GM18951 (cell line): ENCODE results near the gene KPRP.
A peak's percentile ranks its signal among the peaks of the same experiment; 100 is the strongest.

Experiments used
- POLR2A ChIP-seq: IDR thresholded peaks from 4 replicates; pipeline ENCODE4 v1.6.1; 2011; ENCODE audit warnings: mild to moderate bottlenecking; ENCODE audit not compliant: insufficient read length, insufficient read depth; ENCODE audit errors: extremely low read depth
- in situ Hi-C: fragments of 300-500 bp; cut with MboI; formaldehyde crosslinking; loops from one replicate; pipeline ENCODE4 v1.12.0; 2022; ENCODE audit warnings: low sequenced_read_pairs, mixed read lengths, inconsistent platforms; ENCODE audit not compliant: unreplicated experiment

KPRP gene

GRCh38 chr1:152758636-152759035 is 811 bp downstream of the KPRP start:
- in situ Hi-C loops = no loop called here
- TF ChIP-seq POLR2A = no peak

DNA sequence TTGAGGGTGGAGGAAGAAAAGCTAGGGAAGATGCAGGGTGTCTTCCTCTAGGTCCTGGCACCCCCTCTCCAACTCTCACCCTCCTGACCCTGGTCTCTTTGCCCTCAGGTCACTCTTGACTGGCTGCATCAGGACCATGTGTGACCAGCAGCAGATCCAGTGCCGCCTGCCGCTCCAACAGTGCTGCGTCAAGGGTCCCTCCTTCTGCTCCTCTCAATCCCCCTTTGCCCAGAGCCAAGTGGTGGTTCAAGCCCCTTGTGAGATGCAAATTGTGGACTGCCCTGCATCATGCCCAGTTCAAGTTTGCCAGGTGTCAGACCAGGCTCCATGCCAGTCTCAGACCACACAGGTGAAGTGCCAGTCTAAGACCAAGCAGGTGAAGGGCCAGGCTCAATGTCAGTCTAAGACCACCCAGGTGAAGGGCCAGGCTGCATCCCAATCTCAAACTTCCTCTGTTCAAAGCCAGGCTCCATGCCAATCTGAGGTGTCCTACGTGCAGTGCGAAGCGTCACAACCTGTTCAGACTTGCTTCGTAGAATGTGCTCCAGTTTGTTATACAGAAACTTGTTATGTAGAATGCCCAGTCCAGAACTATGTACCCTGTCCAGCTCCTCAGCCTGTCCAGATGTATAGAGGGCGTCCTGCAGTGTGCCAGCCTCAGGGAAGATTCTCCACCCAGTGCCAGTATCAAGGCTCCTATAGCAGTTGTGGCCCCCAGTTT is 1.8 kb downstream of the KPRP start:
- TF ChIP-seq POLR2A = no peak
- in situ Hi-C loops = no loop called here

- TF ChIP-seq POLR2A = no peak
- in situ Hi-C loops = no loop called here
Observed at GRCh38 chr1:152760551-152761190, 2.8 kb downstream of the KPRP start.

GRCh38 chr1:152761609-152762213 is 3.9 kb downstream of the KPRP start:
- in situ Hi-C loops = no loop called here
- no peak for TF ChIP-seq POLR2A

GRCh38 chr1:152768847-152769533 is 11.2 kb downstream of the KPRP start:
- in situ Hi-C loops = no loop called here
- no peak for TF ChIP-seq POLR2A

DNA sequence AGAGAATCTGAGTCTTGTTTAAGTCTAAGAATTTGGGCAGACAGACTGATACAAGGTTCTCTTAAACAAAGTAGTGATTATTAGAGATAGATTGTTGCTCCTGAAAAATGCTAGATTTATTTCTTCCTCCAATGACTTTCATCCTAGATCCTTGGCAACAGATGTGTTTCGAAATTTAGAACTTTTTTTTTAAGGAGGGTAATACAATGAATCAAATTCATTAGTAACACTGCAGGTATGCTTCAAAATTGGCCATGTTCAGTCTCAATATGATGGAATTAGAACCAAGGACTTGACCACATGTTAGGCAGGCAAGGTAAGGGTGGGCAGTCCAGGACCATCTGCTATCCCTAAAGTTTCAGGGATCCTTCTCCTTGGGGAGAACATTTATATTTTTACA is 12.6 kb downstream of the KPRP start:
- no peak for TF ChIP-seq POLR2A
- in situ Hi-C loops = no loop called here

- in situ Hi-C loops = no loop called here
- no peak for TF ChIP-seq POLR2A
Observed at GRCh38 chr1:152774875-152775274, 17.1 kb downstream of the KPRP start, which contains the start of gene LCE1F. Gene LCE1F (plus strand): TSS chr1:152775140. CDS start chr1:152776372, 1,232 bp downstream.

- no peak for TF ChIP-seq POLR2A
- in situ Hi-C loops = no loop called here
Observed at GRCh38 chr1:152776361-152776760, 18.5 kb downstream of the KPRP start.

GRCh38 chr1:152777510-152778137 is 19.8 kb downstream of the KPRP start:
- no peak for TF ChIP-seq POLR2A
- in situ Hi-C loops = no loop called here

- TF ChIP-seq POLR2A = no peak
- in situ Hi-C loops = no loop called here
Observed at GRCh38 chr1:152783095-152783494, 25.3 kb downstream of the KPRP start.

DNA sequence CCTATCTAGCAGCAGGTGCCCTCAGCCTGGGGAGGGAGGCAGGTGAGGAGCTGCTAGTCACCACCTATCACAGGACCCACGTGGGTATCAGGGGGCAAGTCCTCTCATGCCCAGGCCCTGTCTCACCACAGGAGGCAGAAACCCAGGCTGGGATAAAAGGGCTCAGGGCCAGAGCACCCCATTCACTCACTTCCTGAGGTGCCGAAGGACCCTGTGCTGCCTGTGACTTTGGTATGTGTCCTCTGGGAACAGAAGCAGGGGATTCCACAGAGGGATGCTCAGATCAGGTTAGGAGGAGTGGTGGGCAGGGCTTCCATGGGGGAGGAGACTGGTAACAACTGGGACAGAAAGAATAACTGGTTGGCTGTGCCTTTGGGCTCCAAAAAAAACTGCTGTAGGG is 28.3 kb downstream of the KPRP start, which contains the start of gene LCE1E:
Gene LCE1E, plus strand, starts transcription at position 181 of the 400 bp plus-strand sequence. CDS start 1,043 bp downstream, outside the sequence.
- peak; percentile 32 for TF ChIP-seq POLR2A
- in situ Hi-C loops = no loop called here

DNA sequence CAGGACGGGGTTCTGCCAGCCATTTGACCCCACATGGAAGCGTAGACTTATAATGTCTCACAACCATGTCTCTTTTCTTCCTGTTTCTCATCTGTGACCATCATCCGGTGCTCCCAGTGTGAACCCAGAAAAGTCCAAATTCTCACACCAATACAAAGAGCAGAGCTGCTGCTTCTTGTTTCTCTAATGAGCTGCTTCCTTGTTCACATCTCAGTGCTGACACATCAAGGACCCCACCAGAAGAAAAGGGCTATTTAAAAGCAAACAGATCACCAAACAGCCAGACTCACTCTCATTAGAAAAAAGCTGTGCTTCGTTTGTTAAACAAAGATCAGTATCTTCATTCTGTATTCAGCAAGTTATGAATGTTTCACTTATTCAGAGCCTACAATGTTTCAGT is 37.9 kb downstream of the KPRP start:
- no peak for TF ChIP-seq POLR2A
- in situ Hi-C loops = no loop called here

- no peak for TF ChIP-seq POLR2A
- in situ Hi-C loops = no loop called here
Observed at GRCh38 chr1:152796421-152796820, 38.6 kb downstream of the KPRP start, which contains the start of gene LCE1D. Gene LCE1D (plus strand): TSS chr1:152796721. CDS start chr1:152797795, 1,074 bp downstream.
